ENCODE data around the gene SERINC3. TPM values are rescaled to one million over a fixed set of nuclear protein-coding genes. Genes with fewer than 3 reads are reported as not detected.

SERINC3 gene
- total RNA-seq, 1 experiment from 2014 or later: 41.3 TPM

GRCh38 chr20:44489223-44489622 lies 32.6 kb downstream of the SERINC3 start:
- no peaks in the 10 kb centered on the region for H3K9me3 Mint-ChIP-seq
- no peak overlapping the region for H3K4me3 Mint-ChIP-seq
- ChIA-PET POLR2A (no interaction called here), CTCF (no interaction called here)
- H3K36me3 Mint-ChIP-seq: peaks cover 38% of the 10 kb centered on the region
- ATAC-seq (no peak), DNase-seq (ENCODE audit: low spot score) (no peak)
- no peaks in the 10 kb centered on the region for H3K4me1 Mint-ChIP-seq
- TF ChIP-seq ARID4B (CRISPR knock-in tag; IDR thresholded peaks at IDR 0.05; ENCODE audit: borderline replicate concordance) (no peak), ZNF532 (CRISPR knock-in tag; IDR thresholded peaks at IDR 0.05; ENCODE audit: borderline replicate concordance) (no peak), MLX (CRISPR knock-in tag; IDR thresholded peaks at IDR 0.05) (no peak), ESRRA (CRISPR knock-in tag; IDR thresholded peaks at IDR 0.05; ENCODE audit: borderline replicate concordance) (no peak), FOXJ3 (CRISPR knock-in tag; IDR thresholded peaks at IDR 0.05; ENCODE audit: borderline replicate concordance) (no peak), ZNF423 (CRISPR knock-in tag; IDR thresholded peaks at IDR 0.05) (no peak), SMAD4 (CRISPR knock-in tag; IDR thresholded peaks at IDR 0.05) (no peak), NFATC4 (CRISPR knock-in tag; IDR thresholded peaks at IDR 0.05) (no peak), NR1H2 (CRISPR knock-in tag; IDR thresholded peaks at IDR 0.05) (no peak), JAZF1 (CRISPR knock-in tag; IDR thresholded peaks at IDR 0.05) (no peak), ZNF138 (CRISPR knock-in tag; conservative IDR thresholded peaks at IDR 0.05) (no peak), KAT7 (CRISPR knock-in tag; IDR thresholded peaks at IDR 0.05; ENCODE audit: borderline replicate concordance) (no peak), CREB1 (CRISPR knock-in tag; IDR thresholded peaks at IDR 0.05) (no peak), MXD4 (CRISPR knock-in tag; IDR thresholded peaks at IDR 0.05; ENCODE audit: borderline replicate concordance) (no peak), PRDM15 (CRISPR knock-in tag; IDR thresholded peaks at IDR 0.05) (no peak), JUN (CRISPR knock-in tag; IDR thresholded peaks at IDR 0.05) (no peak), ZSCAN18 (CRISPR knock-in tag; IDR thresholded peaks at IDR 0.05) (no peak), TCF7 (CRISPR knock-in tag; IDR thresholded peaks at IDR 0.05; ENCODE audit: low read depth) (no peak), EMX1 (CRISPR knock-in tag; IDR thresholded peaks at IDR 0.05) (no peak), ELF4 (CRISPR knock-in tag; IDR thresholded peaks at IDR 0.05; ENCODE audit: low read depth) (no peak)
- H3K27ac Mint-ChIP-seq: no peak overlapping the region
- no peaks in the 10 kb centered on the region for H3K27me3 Mint-ChIP-seq (ENCODE audit: low read depth)

All from WTC11 (cell line).